Activated naive CD4-positive, alpha-beta T cell treated with anti-CD3 and anti-CD28 coated beads, Interleukin-2, amount 10 ng/mL, durations not matched to agents 5 hours and 36 hours (primary cell): ENCODE results near the gene GPRASP3. TPM values are rescaled to one million over a fixed set of nuclear protein-coding genes. Genes with fewer than 3 reads are reported as not detected.

Experiments
- total RNA-seq, 2 experiments: library from RNA; stranded (reverse); gene quantifications; one replicate each; pipeline ENCODE4 v1.2.3, GENCODE V29; 2021

Gene GPRASP3, protein sequence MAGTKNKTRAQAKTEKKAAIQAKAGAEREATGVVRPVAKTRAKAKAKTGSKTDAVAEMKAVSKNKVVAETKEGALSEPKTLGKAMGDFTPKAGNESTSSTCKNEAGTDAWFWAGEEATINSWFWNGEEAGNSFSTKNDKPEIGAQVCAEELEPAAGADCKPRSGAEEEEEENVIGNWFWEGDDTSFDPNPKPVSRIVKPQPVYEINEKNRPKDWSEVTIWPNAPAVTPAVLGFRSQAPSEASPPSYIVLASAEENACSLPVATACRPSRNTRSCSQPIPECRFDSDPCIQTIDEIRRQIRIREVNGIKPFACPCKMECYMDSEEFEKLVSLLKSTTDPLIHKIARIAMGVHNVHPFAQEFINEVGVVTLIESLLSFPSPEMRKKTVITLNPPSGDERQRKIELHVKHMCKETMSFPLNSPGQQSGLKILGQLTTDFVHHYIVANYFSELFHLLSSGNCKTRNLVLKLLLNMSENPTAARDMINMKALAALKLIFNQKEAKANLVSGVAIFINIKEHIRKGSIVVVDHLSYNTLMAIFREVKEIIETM
- 1 to 10 TPM; 1.7 to 2.0 TPM for total RNA-seq

DNA sequence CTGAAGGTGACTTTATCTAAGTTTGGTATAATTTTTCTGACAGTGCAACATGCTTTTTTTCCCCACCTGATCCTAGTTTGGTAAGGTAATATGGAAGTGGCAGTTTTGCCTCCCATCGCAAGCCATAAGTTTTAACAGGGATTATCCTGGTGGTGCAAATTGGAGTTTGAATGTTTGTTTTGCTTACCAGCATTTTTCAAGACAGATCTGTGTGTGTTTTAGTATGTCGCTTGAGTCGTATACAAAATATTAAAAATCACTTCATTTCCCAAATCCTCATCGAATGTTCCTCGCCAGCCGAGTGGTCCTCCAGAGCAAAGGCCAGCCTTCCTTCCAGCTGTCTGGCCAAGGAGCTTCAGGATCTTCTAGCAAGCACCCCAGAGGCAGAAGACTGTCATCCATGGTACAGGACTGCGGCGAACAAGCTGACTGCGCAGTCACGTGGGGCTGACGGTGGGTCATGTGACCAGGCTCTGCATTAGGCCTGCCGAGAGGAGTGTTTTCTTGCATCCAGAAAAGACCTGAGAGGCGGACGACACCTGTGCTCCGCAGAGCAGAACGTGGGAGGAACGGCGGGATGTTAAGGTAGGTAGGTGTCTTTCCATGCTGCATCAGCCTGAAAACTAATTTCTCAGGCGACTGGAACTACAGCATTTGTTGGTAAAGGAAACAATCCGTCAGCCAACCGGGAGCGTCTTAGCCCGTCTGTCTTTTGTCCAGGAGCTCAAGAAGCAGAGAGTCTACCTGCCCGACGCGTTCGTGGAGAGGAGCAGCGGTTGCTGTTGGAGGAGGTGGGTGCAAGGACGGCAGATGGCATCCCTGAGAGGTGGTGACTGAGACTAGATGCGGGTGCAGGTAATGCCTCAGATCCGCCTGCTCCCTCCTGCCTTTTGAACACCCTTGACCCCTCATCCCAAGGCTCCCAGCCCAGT is at the start of gene GPRASP3:
Gene GPRASP3 (plus strand): TSS at position 507 of the 932 bp plus-strand sequence. CDS start 28,253 bp downstream, outside the sequence.

DNA sequence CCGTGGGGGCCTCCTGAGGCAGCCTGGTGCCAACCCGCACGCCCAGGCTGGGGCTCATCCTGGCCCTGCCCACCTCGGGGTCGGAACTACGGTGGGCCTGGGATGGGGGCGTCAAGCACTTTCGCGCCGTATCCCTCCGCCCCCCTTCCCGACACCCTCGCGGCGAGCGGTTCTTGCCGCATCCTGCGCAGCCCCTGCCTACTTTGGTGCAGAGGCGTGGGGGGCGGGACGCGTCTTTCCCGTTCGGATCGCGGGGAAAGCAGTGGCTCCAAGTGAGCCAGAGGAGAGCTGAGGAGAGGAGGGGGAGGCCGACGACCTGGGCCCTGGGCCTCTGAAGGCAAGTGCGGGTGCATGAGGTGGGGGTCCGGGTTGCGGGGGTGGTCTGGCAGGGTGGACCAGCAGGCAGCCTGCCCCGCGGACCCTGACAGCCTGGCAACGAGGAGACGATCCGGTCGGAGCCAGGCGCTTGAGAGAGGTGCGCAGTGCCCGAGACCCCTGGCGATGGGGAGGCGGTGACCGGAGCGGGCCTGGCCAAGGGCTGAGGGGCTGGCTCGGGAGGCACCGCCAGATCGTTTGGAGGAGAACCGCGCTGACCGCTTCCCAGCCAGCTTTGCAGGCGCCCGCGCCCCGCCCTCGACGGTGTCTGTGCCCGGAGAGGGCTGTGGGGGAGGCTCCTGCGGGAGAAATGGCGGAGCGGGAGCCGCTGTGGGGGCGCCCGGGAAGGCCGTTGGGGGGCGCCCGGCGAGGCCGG is 8.2 kb upstream of the GPRASP3 start, which contains the start of gene GPRASP2:
Gene GPRASP2 (plus strand): TSS at position 233 of the 751 bp plus-strand sequence. CDS start 2,422 bp downstream, outside the sequence.

Other genes with a start within 250 kb of the GPRASP3 start
- gene TCP11X2, start 248.9 kb upstream of the GPRASP3 start, total RNA-seq: not detected
- 1 to 10 TPM in 1 of 2 experiments, under 1 TPM in 1; 0.84 to 1.1 TPM for gene TMSB15A, start 204.0 kb upstream of the GPRASP3 start, total RNA-seq
- gene ARMCX5, start 121.2 kb upstream of the GPRASP3 start, total RNA-seq: 1 to 10 TPM; 5.7 to 5.9 TPM
- gene GPRASP1, start 69.3 kb upstream of the GPRASP3 start, total RNA-seq: 1 to 10 TPM; 2.4 to 2.6 TPM
- under 1 TPM; 0.29 to 0.43 TPM for gene GPRASP2, start 8.3 kb upstream of the GPRASP3 start, total RNA-seq
- under 1 TPM; 0.36 to 0.53 TPM for gene RAB40AL, start 216.5 kb downstream of the GPRASP3 start, total RNA-seq